Measurements from ENCODE around the gene NTF4.

NTF4 gene

DNA sequence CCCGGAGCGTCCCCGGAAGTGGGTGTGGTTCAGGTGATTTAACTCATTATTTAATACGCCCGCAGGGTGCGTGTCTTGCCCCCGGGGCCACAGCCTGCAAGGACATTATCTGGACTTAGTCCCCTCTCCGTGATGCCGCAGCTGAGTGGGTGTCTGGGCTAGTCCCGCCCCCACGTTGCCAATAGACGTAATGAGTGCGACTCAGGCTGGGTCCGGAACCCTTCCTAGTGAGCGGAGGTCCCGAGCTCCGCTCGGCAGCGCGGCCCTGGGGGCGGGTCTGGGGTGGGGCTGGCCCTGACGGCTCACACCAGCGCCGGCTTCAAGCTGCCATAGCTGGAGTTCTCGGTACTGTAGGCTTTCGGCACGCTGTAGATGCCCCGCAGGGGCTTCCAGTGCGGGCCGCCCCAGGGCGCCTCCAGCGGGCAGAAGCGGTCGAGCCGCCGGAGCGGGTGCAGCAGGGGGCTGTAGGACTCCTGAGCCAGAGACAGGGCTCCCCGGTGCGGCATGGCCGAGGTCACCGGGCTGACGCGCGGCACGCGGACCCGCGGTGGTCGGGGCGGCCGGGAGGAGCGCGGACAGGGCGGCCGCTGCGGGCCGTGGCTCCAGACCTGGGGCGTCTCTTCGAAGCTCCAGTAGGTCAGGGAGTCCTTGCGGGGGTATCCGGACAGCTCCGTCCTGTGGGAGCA is 46.8 kb downstream of the NTF4 start:
- H3K36me3 ChIP-seq: peaks cover 31% of the 10 kb centered on the region
- peak; percentile 53 for TF ChIP-seq CTCF (IDR thresholded peaks at IDR 0.05; ENCODE audit: low read depth, low read length)
- DNase-seq: peak; percentile 80
- no peaks in the 10 kb centered on the region for H3K9me3 ChIP-seq (ENCODE audit: severe bottlenecking)
- no peaks in the 10 kb centered on the region for H3K27me3 ChIP-seq (ENCODE audit: insufficient read depth, low read depth, severe bottlenecking)
- peak overlapping the region; percentile 26 for H3K4me3 ChIP-seq (ENCODE audit: low read depth, low read length)
- 0 out of 2 replicates have a peak overlapping the region, but pooled peaks have one; percentile 22 for H3K27ac ChIP-seq

- Histone ChIP-seq H3K4me3 (ENCODE audit: low read depth, low read length) (peak within 1 kb of the TSS; percentile 26), H3K36me3 (peaks cover 36% of the 10 kb centered on the region), H3K27me3 (ENCODE audit: insufficient read depth, low read depth, severe bottlenecking) (no peaks in the 10 kb centered on the region), H3K27ac (0 out of 2 replicates have a peak within 1 kb of the TSS, but pooled peaks have one; percentile 22), H3K9me3 (ENCODE audit: severe bottlenecking) (no peaks in the 10 kb centered on the region)
- no peak for DNase-seq
- no peak for TF ChIP-seq CTCF (IDR thresholded peaks at IDR 0.05; ENCODE audit: low read depth, low read length)
Measured at GRCh38 chr19:49017041-49017665, 47.5 kb downstream of the NTF4 start, which contains the start of gene LHB. Gene LHB (minus strand): TSS chr19:49017091. CDS start chr19:49017081, 10 bp downstream.

GRCh38 chr19:49016067-49016839 is 48.4 kb downstream of the NTF4 start:
- H3K9me3 ChIP-seq (ENCODE audit: severe bottlenecking): no peaks in the 10 kb centered on the region
- H3K27me3 ChIP-seq (ENCODE audit: insufficient read depth, low read depth, severe bottlenecking): no peaks in the 10 kb centered on the region
- no peak overlapping the region for H3K4me3 ChIP-seq (ENCODE audit: low read depth, low read length)
- no peak for TF ChIP-seq CTCF (IDR thresholded peaks at IDR 0.05; ENCODE audit: low read depth, low read length)
- H3K27ac ChIP-seq: no peak overlapping the region
- DNase-seq: no peak
- peaks cover 45% of the 10 kb centered on the region for H3K36me3 ChIP-seq

DNA sequence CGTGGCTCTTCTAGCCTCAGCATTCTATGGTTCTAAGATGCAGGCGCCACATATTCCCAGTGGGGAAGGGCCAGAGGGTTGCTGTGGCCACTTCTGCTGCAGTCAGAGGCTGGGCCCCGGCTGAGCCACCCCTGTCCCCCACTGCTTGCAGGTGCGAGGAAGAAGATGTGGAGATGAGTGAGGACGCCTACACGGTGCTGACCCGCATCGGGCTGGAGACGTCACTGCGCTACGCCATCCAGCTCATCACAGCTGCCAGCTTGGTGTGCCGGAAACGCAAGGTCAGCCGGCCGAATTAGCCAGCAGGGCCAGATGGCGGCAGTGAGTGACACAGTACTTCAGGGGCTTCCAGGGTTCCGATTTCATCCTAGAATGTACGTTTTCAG is 49.8 kb downstream of the NTF4 start:
- peak; percentile 67 for DNase-seq
- Histone ChIP-seq H3K36me3 (peaks cover 55% of the 10 kb centered on the region), H3K9me3 (ENCODE audit: severe bottlenecking) (no peaks in the 10 kb centered on the region), H3K27me3 (ENCODE audit: insufficient read depth, low read depth, severe bottlenecking) (no peaks in the 10 kb centered on the region), H3K27ac (peak overlapping the region; percentile 76), H3K4me3 (ENCODE audit: low read depth, low read length) (no peak overlapping the region)
- TF ChIP-seq CTCF (IDR thresholded peaks at IDR 0.05; ENCODE audit: low read depth, low read length): no peak

GRCh38 chr19:49014123-49014869 is 50.3 kb downstream of the NTF4 start:
- DNase-seq: peak; percentile 81
- no peaks in the 10 kb centered on the region for H3K9me3 ChIP-seq (ENCODE audit: severe bottlenecking)
- H3K4me3 ChIP-seq (ENCODE audit: low read depth, low read length): no peak overlapping the region
- no peaks in the 10 kb centered on the region for H3K27me3 ChIP-seq (ENCODE audit: insufficient read depth, low read depth, severe bottlenecking)
- H3K36me3 ChIP-seq: peaks cover 61% of the 10 kb centered on the region
- no peak for TF ChIP-seq CTCF (IDR thresholded peaks at IDR 0.05; ENCODE audit: low read depth, low read length)
- H3K27ac ChIP-seq: peak overlapping the region; percentile 76

Data from WERI-Rb-1 (cell line).